Right hindlimb (tissue), 1 donor: Measurements from ENCODE around the gene ITPKC.

Experiments used
- DNase-seq: peaks from one replicate; pipeline ENCODE4 v3.0.0-alpha.2; 2018

ITPKC gene

DNA sequence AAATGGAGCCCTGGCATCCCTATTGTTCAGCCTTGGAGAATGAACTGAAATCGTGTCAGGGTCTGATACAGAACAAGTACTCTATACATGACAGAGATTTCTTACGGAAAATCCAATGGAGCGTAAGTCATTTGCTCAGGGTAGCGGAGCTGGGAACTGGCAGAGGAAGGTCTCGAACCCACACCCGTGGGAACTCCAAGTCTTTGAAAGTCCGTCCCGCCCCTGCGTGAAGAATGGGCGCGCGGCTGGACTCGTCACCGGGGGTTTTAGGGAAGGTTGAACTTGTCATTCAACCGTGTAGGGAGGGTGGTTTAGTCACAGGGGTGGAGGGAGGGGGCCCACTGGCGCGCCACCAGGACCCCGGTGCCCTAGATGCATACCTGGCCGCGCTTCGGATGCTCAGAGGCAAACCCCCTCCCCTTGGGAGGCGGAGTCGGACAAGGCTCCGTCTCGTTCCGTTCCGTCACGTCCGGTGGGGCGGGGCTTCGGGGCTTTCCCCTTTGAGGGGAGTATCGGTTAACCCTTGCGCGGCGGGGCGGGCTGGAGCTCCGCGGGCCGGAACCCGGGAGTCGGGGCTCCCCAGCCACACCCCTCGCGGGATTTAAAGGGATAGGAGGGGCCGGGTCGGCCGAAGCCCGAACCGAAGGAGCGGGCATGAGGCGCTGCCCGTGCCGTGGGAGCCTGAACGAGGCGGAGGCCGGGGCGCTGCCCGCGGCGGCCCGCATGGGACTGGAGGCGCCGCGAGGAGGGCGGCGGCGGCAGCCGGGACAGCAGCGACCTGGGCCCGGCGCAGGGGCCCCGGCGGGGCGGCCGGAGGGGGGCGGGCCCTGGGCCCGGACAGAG lies at the start of gene ITPKC, which contains the start of gene COQ8B:
Gene ITPKC (plus strand): TSS at position 631 of the 843 bp plus-strand sequence. CDS start 24 bp downstream, at position 655.
Gene COQ8B (minus strand): TSS at position 405 of the 843 bp plus-strand sequence. CDS start 2,254 bp downstream, outside the sequence.
- peak; percentile 99 for DNase-seq

DNA sequence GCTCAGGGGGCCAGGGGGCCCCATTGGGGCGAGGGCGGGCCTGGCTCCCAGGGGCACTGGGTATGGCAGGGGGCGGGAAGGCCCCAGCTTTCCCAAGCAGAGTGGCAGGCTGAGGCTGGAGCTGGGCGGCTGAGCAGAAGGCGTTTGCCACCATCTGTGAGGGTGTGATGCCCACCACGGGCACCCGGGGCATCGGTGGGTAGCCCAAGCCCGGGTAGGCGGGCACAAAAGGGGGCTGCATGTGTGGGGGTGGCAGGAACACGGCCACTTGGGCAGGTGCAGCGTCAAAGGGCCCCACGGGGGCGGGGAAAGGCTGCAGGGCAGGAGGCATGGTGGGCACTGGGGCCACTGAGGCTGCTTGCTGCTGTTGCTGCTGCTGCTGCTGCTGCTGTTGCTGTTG lies 49.3 kb upstream of the ITPKC start:
- no peak for DNase-seq

DNA sequence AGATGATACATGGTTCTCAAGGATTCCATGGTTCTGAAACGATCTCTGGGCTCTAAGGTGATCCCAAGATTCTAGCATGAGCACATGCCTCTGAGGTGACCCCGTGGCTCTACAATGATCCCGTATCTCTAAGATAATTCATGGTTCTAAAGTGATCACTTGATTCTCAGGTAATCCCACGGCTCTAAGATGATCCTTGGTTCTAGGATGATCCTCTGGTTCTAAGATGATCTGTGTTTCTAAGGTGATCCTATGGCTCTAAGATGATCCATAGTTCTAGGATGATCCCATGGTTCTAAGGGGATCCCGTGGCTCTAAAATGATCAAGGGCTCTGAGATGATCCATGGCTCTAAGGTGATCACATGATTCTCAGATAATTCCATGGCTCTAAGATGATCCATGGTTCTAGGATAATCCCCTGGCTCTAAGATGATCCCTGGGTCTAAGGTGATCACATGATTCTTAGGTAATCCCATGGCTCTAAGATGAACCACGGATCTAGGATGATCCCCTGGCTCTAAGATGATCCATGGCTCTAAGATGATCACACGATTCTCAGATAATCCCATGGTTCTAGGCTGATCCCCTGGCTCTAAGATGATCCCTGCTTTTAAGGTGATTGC lies 47.8 kb upstream of the ITPKC start:
- no peak for DNase-seq

DNA sequence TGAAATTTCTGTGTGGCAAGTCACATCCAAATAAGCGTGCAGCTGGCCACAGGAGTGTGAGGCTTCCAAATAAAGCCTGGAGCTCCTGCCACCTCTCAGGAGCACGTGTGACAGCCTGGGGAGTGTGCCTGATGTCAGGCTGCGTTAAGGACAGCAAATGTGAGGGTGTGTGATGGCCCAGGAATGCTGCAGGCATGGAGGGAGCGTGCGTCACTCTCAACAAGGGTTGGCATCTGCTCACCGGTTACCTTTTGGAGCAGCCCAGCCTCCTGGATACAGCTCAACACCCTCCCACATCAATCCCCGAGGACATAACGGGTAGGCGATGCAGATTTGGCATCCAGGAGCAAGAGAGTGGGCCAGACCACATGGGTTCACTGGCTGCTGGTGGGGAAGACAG lies 45.5 kb upstream of the ITPKC start:
- DNase-seq, result no peak

DNA sequence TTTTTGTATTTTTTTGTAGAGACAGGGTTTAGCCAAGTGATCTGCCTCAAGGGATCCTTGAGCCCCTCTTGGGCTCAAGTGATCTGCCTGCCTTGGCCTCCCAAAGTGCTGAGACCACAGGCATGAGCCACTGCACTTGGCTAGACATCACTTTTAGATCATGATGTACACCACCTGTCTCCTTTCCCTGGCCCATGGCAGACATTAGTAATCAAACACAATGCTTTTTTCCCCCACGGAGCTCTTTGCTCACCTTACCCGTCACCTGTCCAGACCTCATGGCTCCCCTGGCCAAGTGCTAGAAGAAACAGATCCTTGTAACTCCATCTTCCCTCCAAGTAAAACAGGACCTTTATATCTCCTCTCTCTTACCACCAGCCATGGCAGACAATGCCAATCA lies 44.9 kb upstream of the ITPKC start:
- no peak for DNase-seq

DNA sequence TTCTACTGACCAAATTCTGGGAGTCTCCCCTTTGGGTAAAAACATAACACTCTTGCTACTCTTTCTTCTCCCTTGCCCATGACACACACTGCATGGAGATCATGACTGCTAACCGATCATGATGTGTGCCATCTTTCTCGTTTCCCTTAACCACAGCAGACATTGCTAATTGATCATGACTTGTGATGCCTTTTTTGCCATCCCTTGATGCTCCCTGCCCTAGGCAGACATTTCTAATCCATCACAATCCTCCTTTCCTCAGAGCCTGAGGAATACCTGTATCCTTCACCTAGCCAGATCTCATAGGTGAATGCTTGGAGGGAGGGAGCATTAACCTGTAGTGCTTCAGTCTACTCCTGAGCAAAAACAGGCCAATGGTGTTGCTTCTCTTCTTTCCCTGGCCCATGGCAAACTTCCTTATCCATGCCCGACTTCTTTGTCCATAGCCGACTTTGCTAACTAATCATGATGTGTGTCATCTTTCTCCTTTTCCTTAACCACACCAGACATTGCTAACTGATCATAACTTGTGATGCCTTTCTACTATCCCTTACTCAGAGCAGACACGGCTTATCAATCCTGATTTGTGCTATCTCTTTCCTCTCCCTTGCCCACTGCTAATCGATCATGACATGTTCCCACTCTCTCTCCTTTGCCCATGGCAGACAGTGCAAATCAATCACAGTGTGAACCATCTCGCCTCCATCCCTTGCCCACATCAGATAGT lies 44.2 kb upstream of the ITPKC start:
- no peak for DNase-seq

- DNase-seq, result no peak
These were observed 43.5 kb upstream of the ITPKC start for GRCh38 chr19:40673397-40673796.

DNA sequence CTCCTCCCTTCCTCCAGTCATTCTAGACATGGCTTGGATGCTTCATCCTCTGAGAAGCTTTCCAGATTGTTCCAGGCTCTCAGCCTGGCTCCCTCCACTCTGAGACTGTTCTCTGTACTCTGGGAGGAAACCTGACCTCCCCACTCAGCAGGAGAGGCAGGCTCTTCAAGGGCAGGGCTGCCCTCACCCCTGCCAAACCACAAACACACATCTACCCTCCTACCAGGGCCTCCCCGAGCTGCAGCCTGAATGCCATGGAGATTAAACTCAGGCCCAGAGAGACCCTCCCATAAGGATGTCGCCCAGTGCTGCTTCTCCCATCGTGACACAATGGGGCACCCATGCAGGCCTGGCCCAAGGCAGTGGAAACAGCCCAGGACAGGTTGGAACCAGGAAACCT lies 42.6 kb upstream of the ITPKC start:
- DNase-seq, result no peak

GRCh38 chr19:40677156-40677555 lies 39.8 kb upstream of the ITPKC start:
- no peak for DNase-seq

- DNase-seq, result no peak
These were observed 35.9 kb upstream of the ITPKC start for GRCh38 chr19:40681039-40681438.

DNA sequence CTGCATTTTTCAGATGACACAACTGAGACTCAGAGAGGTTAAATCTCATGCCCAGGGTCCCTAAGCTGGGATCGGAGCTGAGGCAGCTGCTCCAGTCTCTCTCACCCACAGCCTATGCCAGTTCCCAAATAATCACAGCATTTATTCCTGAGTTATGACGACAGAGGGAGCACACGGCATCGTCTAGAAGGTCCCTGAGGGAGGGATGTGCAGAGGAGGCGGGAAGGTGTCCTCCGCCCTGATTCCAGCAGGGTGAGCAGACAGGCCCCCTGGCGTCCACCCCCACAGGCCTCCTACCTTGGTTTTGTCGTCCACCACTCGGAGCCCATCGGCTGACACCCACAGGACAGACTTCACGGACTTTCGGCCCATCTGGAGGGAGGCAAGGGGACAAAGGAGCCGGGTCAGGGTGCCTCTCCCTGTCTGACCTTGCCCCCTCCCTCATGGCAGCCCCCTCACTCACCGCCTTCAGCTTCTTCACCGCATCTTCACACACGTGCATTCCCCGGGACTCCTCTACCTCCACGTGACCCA lies 34.4 kb upstream of the ITPKC start:
- no peak for DNase-seq

GRCh38 chr19:40683437-40683836 lies 33.5 kb upstream of the ITPKC start:
- DNase-seq, result no peak

- no peak for DNase-seq
These were observed 32.6 kb upstream of the ITPKC start for GRCh38 chr19:40684280-40684679.

- no peak for DNase-seq
These were observed 31.8 kb upstream of the ITPKC start for GRCh38 chr19:40685016-40685526.

DNA sequence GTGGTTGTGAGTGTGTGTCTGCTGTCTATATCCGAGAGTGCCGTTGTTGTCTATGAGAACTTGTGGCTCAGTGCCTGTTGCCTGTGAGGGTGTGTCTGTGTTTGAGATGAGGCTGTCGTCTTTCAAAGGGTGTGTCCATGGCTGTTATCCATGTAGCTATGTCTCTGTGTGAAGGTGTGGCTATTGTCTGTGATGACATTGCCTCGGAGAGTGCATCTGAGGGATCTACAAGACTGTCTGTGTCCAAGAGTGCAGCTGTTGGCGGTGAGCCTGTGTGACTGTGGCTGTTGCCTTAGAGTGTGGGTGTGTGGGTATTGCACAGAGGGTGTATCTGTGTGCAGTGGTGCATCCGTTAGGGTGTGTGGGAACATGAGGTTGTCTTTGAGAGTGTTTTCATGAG lies 31.3 kb upstream of the ITPKC start:
- DNase-seq, result no peak

DNA sequence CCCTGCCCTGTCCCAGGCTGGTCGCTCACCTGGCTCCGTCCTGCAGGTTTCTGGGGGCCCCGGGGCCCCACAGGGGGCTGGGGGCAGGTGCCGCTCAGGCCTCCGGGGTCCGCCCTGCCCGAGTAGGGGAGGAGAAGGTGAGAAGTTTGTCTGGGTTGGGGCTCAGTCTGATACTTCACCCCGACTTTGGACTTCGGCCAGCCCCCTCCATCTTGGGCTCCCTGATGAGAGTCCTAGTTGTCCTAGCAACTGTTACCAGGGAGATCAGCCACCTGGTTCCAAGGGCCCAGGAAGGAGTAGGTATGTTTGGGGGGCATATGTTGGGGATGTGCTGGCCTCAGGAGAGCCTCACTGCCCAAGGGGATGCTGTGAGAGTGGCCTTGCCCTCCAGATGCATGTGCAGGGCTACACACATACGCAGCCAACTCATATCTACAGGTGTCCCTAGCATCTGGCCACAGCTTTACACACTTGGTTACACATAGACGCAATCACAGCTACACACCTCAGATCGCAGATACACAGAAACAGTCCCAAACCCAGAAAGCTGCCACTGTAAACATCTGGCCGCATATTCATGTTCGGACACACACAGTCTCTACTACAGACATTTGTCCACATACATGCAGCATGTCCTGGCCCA lies 29.9 kb upstream of the ITPKC start:
- DNase-seq, result no peak

DNA sequence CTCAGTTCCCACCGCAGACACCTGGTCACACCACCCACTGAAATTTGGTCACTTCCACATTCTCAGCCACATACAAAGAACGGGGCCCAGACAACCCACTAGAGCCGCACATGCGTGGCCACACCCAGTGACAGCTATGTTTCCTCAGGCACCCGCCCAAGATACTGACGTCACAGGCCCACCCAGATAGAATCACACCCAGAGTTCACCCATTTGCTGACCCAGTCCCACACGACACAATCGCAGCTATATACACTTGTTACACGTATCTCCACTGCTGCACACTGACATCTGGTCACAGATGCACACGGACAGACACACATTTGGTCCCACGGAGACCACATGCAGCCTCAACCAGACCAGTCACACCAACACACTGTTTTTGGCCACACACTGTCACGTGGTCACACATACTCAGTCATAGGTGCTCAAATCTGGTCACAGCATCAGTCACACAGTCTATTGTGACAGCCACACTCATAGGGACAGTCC lies 29.3 kb upstream of the ITPKC start:
- peak; percentile 87 for DNase-seq

- DNase-seq, result no peak
These were observed 28.6 kb upstream of the ITPKC start for GRCh38 chr19:40688309-40688708.

GRCh38 chr19:40688987-40689338 lies 27.9 kb upstream of the ITPKC start:
- no peak for DNase-seq

GRCh38 chr19:40689339-40690049 lies 27.4 kb upstream of the ITPKC start:
- DNase-seq, result no peak

- DNase-seq, result no peak
These were observed 26.7 kb upstream of the ITPKC start, which contains the start of gene NUMBL for GRCh38 chr19:40690050-40690692. NUMBL (minus strand) TSS chr19:40690651; CDS start chr19:40690483, 168 bp downstream.
